ENCODE measurements around the gene CLIP3. TPM values are rescaled to one million over a fixed set of nuclear protein-coding genes. Genes with fewer than 3 reads are reported as not detected.

CLIP3 gene
- total RNA-seq, 1 donor from 2014 or later, result 17.9 TPM

- H3K27ac Mint-ChIP-seq, result no peak overlapping the region
Measured at GRCh38 chr19:35978271-35978670, 54.4 kb downstream of the CLIP3 start.

GRCh38 chr19:35977446-35978222 lies 55.0 kb downstream of the CLIP3 start:
- Mint-ChIP-seq H3K27me3 (peaks cover 45% of the 10 kb centered on the region), H3K36me3 (ENCODE audit: insufficient read depth) (no peaks in the 10 kb centered on the region), H3K27ac (no peak overlapping the region), H3K4me3 (ENCODE audit: low read depth) (no peak overlapping the region), H3K9me3 (ENCODE audit: low read depth) (no peaks in the 10 kb centered on the region), H3K4me1 (ENCODE audit: low read depth) (no peaks in the 10 kb centered on the region)
- peak; percentile 40 for TF ChIP-seq CTCF (IDR thresholded peaks at IDR 0.05; ENCODE audit: unreplicated experiment)
- no peak for DNase-seq (ENCODE audit: low spot score, unreplicated experiment)

More at GRCh38 chr19:35978271-35978670, 54.4 kb downstream of the CLIP3 start:
- Mint-ChIP-seq H3K9me3 (ENCODE audit: low read depth) (no peaks in the 10 kb centered on the region), H3K36me3 (ENCODE audit: insufficient read depth) (no peaks in the 10 kb centered on the region), H3K4me3 (ENCODE audit: low read depth) (no peak overlapping the region), H3K4me1 (ENCODE audit: low read depth) (no peaks in the 10 kb centered on the region), H3K27me3 (peaks cover 52% of the 10 kb centered on the region)
- TF ChIP-seq CTCF (IDR thresholded peaks at IDR 0.05; ENCODE audit: unreplicated experiment), result no peak
- DNase-seq (ENCODE audit: low spot score, unreplicated experiment), result no peak

- Mint-ChIP-seq H3K36me3 (ENCODE audit: insufficient read depth) (no peaks in the 10 kb centered on the region), H3K4me1 (ENCODE audit: low read depth) (no peaks in the 10 kb centered on the region), H3K4me3 (ENCODE audit: low read depth) (no peak overlapping the region), H3K27me3 (peaks cover 31% of the 10 kb centered on the region), H3K27ac (no peak overlapping the region), H3K9me3 (ENCODE audit: low read depth) (no peaks in the 10 kb centered on the region)
- DNase-seq (ENCODE audit: low spot score, unreplicated experiment), result peak; percentile 31
- no peak for TF ChIP-seq CTCF (IDR thresholded peaks at IDR 0.05; ENCODE audit: unreplicated experiment)
Measured at GRCh38 chr19:35975608-35976214, 57.0 kb downstream of the CLIP3 start.

- no peak for DNase-seq (ENCODE audit: low spot score, unreplicated experiment)
- H3K9me3 Mint-ChIP-seq (ENCODE audit: low read depth), result no peaks in the 10 kb centered on the region
- H3K27ac Mint-ChIP-seq, result no peak overlapping the region
- H3K4me3 Mint-ChIP-seq (ENCODE audit: low read depth), result no peak overlapping the region
- no peaks in the 10 kb centered on the region for H3K4me1 Mint-ChIP-seq (ENCODE audit: low read depth)
- TF ChIP-seq CTCF (IDR thresholded peaks at IDR 0.05; ENCODE audit: unreplicated experiment), result no peak
- no peaks in the 10 kb centered on the region for H3K36me3 Mint-ChIP-seq (ENCODE audit: insufficient read depth)
- peaks cover 27% of the 10 kb centered on the region for H3K27me3 Mint-ChIP-seq
Measured at GRCh38 chr19:35973487-35973886, 59.2 kb downstream of the CLIP3 start.

GRCh38 chr19:35966771-35967170 lies 65.9 kb downstream of the CLIP3 start:
- Mint-ChIP-seq H3K4me1 (ENCODE audit: low read depth) (no peaks in the 10 kb centered on the region), H3K9me3 (ENCODE audit: low read depth) (no peaks in the 10 kb centered on the region), H3K27me3 (peaks cover 23% of the 10 kb centered on the region), H3K36me3 (ENCODE audit: insufficient read depth) (no peaks in the 10 kb centered on the region), H3K27ac (no peak overlapping the region), H3K4me3 (ENCODE audit: low read depth) (no peak overlapping the region)
- DNase-seq (ENCODE audit: low spot score, unreplicated experiment), result no peak
- TF ChIP-seq CTCF (IDR thresholded peaks at IDR 0.05; ENCODE audit: unreplicated experiment), result no peak

Other genes starting within 250 kb of the CLIP3 start
- 5.3 TPM in 2 replicates for gene PRODH2, start 220.0 kb downstream of the CLIP3 start, total RNA-seq
- gene NPHS1, start 180.4 kb downstream of the CLIP3 start, total RNA-seq, result 15.7 and 17.5 TPM in 2 replicates
- 97.5 and 100.0 TPM in 2 replicates for gene KIRREL2, start 176.0 kb downstream of the CLIP3 start, total RNA-seq
- 134 and 135 TPM in 2 replicates for gene APLP1, start 164.3 kb downstream of the CLIP3 start, total RNA-seq
- 11.4 and 13.9 TPM in 2 replicates for gene NFKBID, start 132.3 kb downstream of the CLIP3 start, total RNA-seq
- gene HCST, start 130.3 kb downstream of the CLIP3 start, total RNA-seq, result 1.6 TPM in 1 of 2 replicates, not detected in the other
- gene TYROBP, start 124.6 kb downstream of the CLIP3 start, total RNA-seq, result not detected in 2 replicates
- gene LRFN3, start 96.5 kb downstream of the CLIP3 start, total RNA-seq, result 31.0 and 31.5 TPM in 2 replicates
- 13.3 and 14.4 TPM in 2 replicates for gene SDHAF1, start 37.7 kb downstream of the CLIP3 start, total RNA-seq
- 32.8 and 33.2 TPM in 2 replicates for gene SYNE4, start 24.1 kb downstream of the CLIP3 start, total RNA-seq
- gene ALKBH6, start 18.7 kb downstream of the CLIP3 start, total RNA-seq, result 32.9 and 36.8 TPM in 2 replicates
- 10.1 and 10.4 TPM in 2 replicates for gene THAP8, start 21.4 kb upstream of the CLIP3 start, total RNA-seq
- 9.2 and 10.6 TPM in 2 replicates for gene WDR62, start 22.0 kb upstream of the CLIP3 start, total RNA-seq
- gene OVOL3, start 78.3 kb upstream of the CLIP3 start, total RNA-seq, result 0.47 TPM in 1 of 2 replicates, not detected in the other
- 84.8 and 85.8 TPM in 2 replicates for gene POLR2I, start 82.0 kb upstream of the CLIP3 start, total RNA-seq
- 138 and 148 TPM in 2 replicates for gene TBCB, start 82.6 kb upstream of the CLIP3 start, total RNA-seq
- 427 and 435 TPM in 2 replicates for gene CAPNS1, start 107.2 kb upstream of the CLIP3 start, total RNA-seq
- not detected in 2 replicates for gene COX7A1, start 119.6 kb upstream of the CLIP3 start, total RNA-seq
- 8.2 and 9.0 TPM in 2 replicates for gene ZNF565, start 181.8 kb upstream of the CLIP3 start, total RNA-seq
- 99.0 and 101 TPM in 2 replicates for gene ZNF146, start 182.2 kb upstream of the CLIP3 start, total RNA-seq

Measured in progenitor cell of endocrine pancreas (in vitro differentiated cells).